A673 (cell line): ENCODE results near the gene MUC12. TPM values are rescaled to one million over a fixed set of nuclear protein-coding genes. Genes with fewer than 3 reads are reported as not detected.

Source experiments
- BruUV-seq: library from RNA; stranded (reverse); fragments of 400-500 nt; replicated peaks from 2 replicates; lab custom pipeline; 2021; lab: Mats Ljungman, UMichigan
- CTCF ChIA-PET: fragments of 300-600 bp; sonication (Branson Sonifier 250); formaldehyde crosslinking; loops from one replicate; lab custom pipeline; 2022; ENCODE audit warnings: antibody characterized with exemption; lab: Charles Lee
- POLR2A ChIA-PET: fragments of 300-600 bp; sonication (Branson Sonifier 250); formaldehyde crosslinking; loops from one replicate; lab custom pipeline; 2022; ENCODE audit warnings: antibody characterized with exemption; ENCODE audit not compliant: low non-redundant PET; lab: Charles Lee
- DNase-seq: peaks from one replicate; pipeline ENCODE4 v3.0.0-alpha.2; 2015; ENCODE audit warnings: low spot score
- H3K27ac ChIP-seq: fragments of 200-600 bp; sonication (generic); 2 replicates; pipeline ENCODE4 v1.5.1; 2016; ENCODE audit warnings: mixed run types, low read depth, mild to moderate bottlenecking, mixed read lengths, antibody characterized with exemption, low read length; ENCODE audit not compliant: poor library complexity, severe bottlenecking
- H3K27me3 ChIP-seq: fragments of 200-600 bp; sonication (generic); replicated peaks from 2 replicates; pipeline ENCODE4 v1.6.1; 2017; ENCODE audit warnings: mixed run types, low read depth, mild to moderate bottlenecking, mixed read lengths, antibody characterized with exemption, low read length; ENCODE audit not compliant: insufficient read depth, poor library complexity
- H3K36me3 ChIP-seq: fragments of 200-600 bp; sonication (generic); 2 replicates; pipeline ENCODE4 v1.6.1; 2016; ENCODE audit warnings: mixed run types, mild to moderate bottlenecking, mixed read lengths, antibody characterized with exemption, low read length; ENCODE audit not compliant: insufficient read depth, poor library complexity, severe bottlenecking
- H3K4me1 ChIP-seq: fragments of 200-600 bp; sonication (generic); 2 replicates; pipeline ENCODE4 v1.6.1; 2017; ENCODE audit warnings: mixed run types, mild to moderate bottlenecking, mixed read lengths, antibody characterized with exemption, low read length; ENCODE audit not compliant: insufficient read depth, poor library complexity, severe bottlenecking
- H3K4me3 ChIP-seq: fragments of 200-600 bp; sonication (generic); 2 replicates; pipeline ENCODE4 v1.5.1; 2016; ENCODE audit warnings: low read depth, mixed run types, mild to moderate bottlenecking, mixed read lengths, low read length; ENCODE audit not compliant: poor library complexity, severe bottlenecking
- H3K9me3 ChIP-seq: fragments of 200-600 bp; sonication (generic); 2 replicates; pipeline ENCODE4 v1.6.1; 2016; ENCODE audit warnings: mixed run types, low read depth, mild to moderate bottlenecking, mixed read lengths, antibody characterized with exemption, low read length; ENCODE audit not compliant: poor library complexity, severe bottlenecking
- EZH2 ChIP-seq: fragments of 200-600 bp; sonication (generic); IDR thresholded peaks from 2 replicates; pipeline ENCODE4 v1.6.1; 2017; ENCODE audit warnings: borderline replicate concordance, low read depth, mild to moderate bottlenecking, mixed read lengths, antibody characterized with exemption, low read length; ENCODE audit not compliant: poor library complexity, severe bottlenecking
- intact Hi-C: fragments of 100-400 bp; cut with micrococcal nuclease; formaldehyde crosslinking; loops from one replicate; pipeline ENCODE4 v1.10.0; 2022; ENCODE audit not compliant: unreplicated experiment
- total RNA-seq: library from RNA; stranded (reverse); gene quantifications from 2 replicates; pipeline ENCODE4 v1.2.3, GENCODE V29; 2021
- TF ChIP-seq, protein P1 (sequence below): fragments of 300-800, 200-600 bp; sonication (generic); conservative IDR thresholded peaks from 2 replicates; pipeline ENCODE4 v1.5.1; 2017; ENCODE audit warnings: low read depth, mild to moderate bottlenecking, antibody characterized with exemption, low read length, moderate library complexity, mixed read lengths

Gene MUC12
- total RNA-seq, 1 experiment from 2014 or later, result 0.67 TPM

DNA sequence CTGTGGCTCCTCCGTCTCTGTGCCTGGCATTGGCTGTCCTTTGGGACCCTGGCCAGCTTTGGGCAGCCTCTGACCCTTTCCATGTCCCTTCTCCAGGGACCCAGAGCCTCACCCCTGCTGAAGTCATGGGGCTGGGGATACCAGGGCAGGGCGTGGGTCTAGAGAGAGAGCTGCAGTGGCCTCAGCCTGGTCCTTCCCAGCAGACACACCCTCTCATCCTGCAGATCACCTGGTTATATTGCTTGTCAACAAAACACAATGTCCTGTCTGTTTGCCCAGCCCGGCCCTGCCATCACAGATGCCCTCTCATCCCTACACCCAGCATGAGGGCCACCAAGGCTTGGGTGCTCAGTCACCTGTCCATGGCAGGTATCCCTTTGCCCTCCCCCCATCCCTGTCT, 52.3 kb downstream of the MUC12 start:
- no peak for DNase-seq
- BruUV-seq, result no TSS peak
- H3K4me3 ChIP-seq, result no peak overlapping the region
- no peaks in the 10 kb centered on the region for H3K36me3 ChIP-seq
- intact Hi-C loops, result no loop called here
- no peaks in the 10 kb centered on the region for H3K27me3 ChIP-seq
- H3K9me3 ChIP-seq, result no peaks in the 10 kb centered on the region
- H3K4me1 ChIP-seq, result peaks cover 11% of the 10 kb centered on the region
- no peak overlapping the region for H3K27ac ChIP-seq
- TF ChIP-seq, protein P1, sequence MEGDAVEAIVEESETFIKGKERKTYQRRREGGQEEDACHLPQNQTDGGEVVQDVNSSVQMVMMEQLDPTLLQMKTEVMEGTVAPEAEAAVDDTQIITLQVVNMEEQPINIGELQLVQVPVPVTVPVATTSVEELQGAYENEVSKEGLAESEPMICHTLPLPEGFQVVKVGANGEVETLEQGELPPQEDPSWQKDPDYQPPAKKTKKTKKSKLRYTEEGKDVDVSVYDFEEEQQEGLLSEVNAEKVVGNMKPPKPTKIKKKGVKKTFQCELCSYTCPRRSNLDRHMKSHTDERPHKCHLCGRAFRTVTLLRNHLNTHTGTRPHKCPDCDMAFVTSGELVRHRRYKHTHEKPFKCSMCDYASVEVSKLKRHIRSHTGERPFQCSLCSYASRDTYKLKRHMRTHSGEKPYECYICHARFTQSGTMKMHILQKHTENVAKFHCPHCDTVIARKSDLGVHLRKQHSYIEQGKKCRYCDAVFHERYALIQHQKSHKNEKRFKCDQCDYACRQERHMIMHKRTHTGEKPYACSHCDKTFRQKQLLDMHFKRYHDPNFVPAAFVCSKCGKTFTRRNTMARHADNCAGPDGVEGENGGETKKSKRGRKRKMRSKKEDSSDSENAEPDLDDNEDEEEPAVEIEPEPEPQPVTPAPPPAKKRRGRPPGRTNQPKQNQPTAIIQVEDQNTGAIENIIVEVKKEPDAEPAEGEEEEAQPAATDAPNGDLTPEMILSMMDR, result no peak
- TF ChIP-seq EZH2, result no peak
- CTCF ChIA-PET, result no interaction called here
- POLR2A ChIA-PET, result no interaction called here

DNA sequence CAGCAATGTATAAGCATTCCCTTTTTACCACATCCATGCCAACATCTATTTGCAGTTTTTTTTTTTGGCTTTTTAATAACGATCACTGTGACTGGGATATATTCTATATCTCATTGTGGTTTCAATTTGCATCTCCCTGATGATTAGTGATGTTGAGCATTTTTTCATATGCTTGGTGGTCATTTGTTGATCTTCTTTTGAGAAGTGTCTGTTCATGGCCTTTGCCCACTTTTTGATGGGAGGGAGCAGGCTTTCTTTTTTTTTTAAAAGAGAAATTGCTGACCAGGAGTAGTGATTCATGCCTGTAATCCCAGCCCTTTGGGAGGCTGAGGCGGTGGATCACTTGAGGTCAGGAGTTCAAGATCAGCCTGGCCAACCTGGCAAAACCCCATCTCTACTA, 54.5 kb downstream of the MUC12 start:
- no peak overlapping the region for H3K27ac ChIP-seq
- no peaks in the 10 kb centered on the region for H3K36me3 ChIP-seq
- CTCF ChIA-PET, result no interaction called here
- TF ChIP-seq, protein P1, result no peak
- TF ChIP-seq EZH2, result no peak
- H3K4me3 ChIP-seq, result no peak overlapping the region
- no peaks in the 10 kb centered on the region for H3K9me3 ChIP-seq
- POLR2A ChIA-PET, result no interaction called here
- intact Hi-C loops, result no loop called here
- DNase-seq, result no peak
- no peaks in the 10 kb centered on the region for H3K27me3 ChIP-seq
- BruUV-seq, result no TSS peak
- no peaks in the 10 kb centered on the region for H3K4me1 ChIP-seq

DNA sequence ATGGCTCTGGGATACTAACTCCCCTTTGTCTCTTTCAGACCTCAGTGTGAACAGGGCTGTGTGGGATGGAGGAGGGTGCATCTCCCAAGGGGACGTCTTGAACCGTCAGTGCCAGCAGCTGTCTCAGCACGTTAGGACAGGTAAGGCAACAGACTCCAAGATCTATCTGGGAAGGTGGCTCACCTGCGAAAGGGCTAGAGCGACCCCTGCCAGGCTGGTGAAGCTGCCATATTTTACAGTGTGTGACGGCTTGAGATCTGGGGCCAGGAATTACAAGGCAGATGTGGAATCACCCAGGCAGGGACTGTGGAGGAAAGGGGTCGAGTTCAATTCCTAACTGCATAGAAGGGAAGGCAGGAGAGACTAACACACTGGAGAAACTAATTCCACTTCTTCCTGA, 61.7 kb downstream of the MUC12 start:
- intact Hi-C loops, result no loop called here
- ChIA-PET CTCF (no interaction called here), POLR2A (no interaction called here)
- H3K9me3 ChIP-seq, result no peaks in the 10 kb centered on the region
- no peaks in the 10 kb centered on the region for H3K4me1 ChIP-seq
- peaks cover 9% of the 10 kb centered on the region for H3K27me3 ChIP-seq
- no peak overlapping the region for H3K4me3 ChIP-seq
- no peaks in the 10 kb centered on the region for H3K36me3 ChIP-seq
- TF ChIP-seq EZH2, result no peak
- TF ChIP-seq, protein P1, result no peak
- no peak for DNase-seq
- BruUV-seq, result no TSS peak
- H3K27ac ChIP-seq, result no peak overlapping the region
